AG10803 (cell line): ENCODE measurements around the gene CLDN7.

Experiments
- DNase-seq: peaks from one replicate; pipeline ENCODE4 v3.0.0; 2010; ENCODE audit warnings: low read depth
- H3K4me3 ChIP-seq: 2 replicates; pipeline ENCODE4 v1.5.1; 2011; ENCODE audit warnings: mild to moderate bottlenecking, low read length, control low read depth
- CTCF ChIP-seq: conservative IDR thresholded peaks from 2 replicates; pipeline ENCODE4 v1.5.1; 2011; ENCODE audit warnings: mild to moderate bottlenecking, low read length, control low read depth, inconsistent platforms

Gene CLDN7

DNA sequence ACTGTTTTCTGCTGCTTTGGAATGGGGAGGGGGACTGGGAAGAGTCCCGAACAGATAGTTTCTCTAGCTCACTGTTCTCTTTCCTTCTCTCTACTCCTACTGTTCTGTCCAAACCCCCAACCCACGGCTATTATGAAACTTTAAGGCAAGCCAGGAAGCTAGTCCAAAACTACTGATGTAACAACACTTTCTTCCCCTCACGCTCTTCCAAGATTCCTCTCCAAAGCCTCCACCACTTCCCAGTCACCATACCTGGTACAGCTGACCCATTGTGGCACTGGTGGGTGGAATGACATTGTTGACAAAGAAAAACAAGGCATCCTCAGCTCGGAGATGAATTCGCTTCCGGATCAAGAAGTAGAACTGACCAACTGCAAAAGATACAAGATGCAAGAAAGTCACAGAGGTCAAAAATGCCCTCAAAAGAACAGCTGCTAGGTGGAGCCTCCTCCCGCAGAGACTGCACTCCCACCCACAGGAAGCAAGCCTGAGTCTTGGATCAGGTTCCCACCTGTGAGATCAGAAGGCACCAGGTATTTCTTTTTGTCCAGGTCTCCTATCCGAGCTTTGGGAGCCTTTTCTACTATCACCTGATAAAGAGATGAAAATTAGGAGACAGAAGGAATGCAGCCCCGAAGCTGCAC, 21.1 kb downstream of the CLDN7 start:
- H3K4me3 ChIP-seq, result peak overlapping the region; percentile 100
- TF ChIP-seq CTCF, result no peak
- peak; percentile 36 for DNase-seq

DNA sequence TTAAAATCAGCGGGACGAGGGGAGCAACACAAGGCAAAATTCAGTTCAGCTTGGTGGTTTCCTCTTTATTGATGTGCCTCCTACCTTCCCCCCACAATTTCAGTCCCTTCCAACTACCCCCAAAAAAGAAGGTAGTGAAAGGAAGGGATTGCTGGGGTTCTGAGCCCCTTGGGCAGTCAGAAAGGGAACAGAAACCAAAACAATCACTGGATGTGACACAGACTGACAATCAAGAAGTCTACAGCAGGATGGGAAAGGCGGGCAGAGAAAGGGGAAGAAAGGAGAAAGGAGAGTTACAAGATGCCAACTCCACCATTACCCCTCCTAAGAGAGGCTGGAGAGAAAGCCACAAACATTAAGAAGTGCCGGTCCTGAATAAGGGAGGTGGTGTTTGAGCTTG, 21.9 kb downstream of the CLDN7 start:
- TF ChIP-seq CTCF, result no peak
- peak overlapping the region; percentile 100 for H3K4me3 ChIP-seq
- no peak for DNase-seq

DNA sequence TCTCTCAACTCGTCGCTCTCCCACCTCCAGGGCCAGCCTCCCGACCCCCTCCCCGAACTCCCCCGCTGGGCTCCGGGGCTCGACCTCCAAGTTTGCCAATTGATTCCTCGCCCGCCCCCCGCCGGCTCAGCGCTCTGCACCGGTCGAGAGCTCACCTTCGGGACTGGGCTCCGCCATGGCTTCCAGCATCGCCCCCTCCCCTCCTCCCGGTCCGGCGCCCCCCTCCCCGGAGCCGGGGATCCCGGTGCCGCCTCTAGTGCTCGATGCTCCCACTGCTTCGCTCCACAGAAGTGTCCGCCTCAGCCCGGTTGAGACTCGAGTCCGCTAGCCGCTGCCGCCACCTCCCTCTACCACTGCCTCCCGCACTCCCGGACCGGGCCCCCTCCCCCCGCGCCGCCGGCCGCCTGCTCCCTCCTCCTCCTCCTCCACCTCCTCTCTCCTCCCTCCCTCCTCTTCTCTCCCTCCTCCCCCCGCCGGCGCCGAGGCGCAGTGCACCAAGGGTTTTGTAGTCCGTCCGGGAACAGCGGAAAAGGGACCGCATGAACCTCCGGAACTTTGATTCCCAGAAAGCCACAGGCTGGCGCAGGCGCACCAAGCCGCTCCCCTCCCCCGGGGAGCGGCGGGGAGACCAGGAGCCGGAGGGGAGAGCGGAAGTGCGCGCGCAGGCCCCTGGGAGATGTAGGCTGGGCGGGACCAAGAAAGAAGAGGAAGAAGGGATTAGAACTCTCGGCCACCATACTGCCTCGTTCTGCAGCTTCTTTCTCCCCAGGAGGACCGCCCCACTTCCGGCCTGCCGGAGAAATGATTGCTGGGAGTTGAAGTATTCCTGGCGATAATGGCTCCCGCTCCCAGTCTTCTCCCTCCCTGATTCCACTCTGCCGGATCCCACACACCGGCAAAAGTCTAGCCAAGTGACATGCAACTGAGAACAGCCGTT, 22.9 kb downstream of the CLDN7 start, which contains the start of gene PHF23:
Gene PHF23 (minus strand): TSS at position 367 of the 937 bp plus-strand sequence. CDS start 178 bp downstream, at position 189.
- TF ChIP-seq CTCF, result no peak
- H3K4me3 ChIP-seq, result peak within 1 kb of the TSS; percentile 100

GRCh38 chr17:7238420-7239090, 23.7 kb downstream of the CLDN7 start:
- H3K4me3 ChIP-seq, result peak overlapping the region; percentile 94
- DNase-seq, result peak; percentile 42
- no peak for TF ChIP-seq CTCF

More for the DNA sequence above, 22.9 kb downstream of the CLDN7 start, which contains the start of gene PHF23:
- peak; percentile 99 for DNase-seq

DNA sequence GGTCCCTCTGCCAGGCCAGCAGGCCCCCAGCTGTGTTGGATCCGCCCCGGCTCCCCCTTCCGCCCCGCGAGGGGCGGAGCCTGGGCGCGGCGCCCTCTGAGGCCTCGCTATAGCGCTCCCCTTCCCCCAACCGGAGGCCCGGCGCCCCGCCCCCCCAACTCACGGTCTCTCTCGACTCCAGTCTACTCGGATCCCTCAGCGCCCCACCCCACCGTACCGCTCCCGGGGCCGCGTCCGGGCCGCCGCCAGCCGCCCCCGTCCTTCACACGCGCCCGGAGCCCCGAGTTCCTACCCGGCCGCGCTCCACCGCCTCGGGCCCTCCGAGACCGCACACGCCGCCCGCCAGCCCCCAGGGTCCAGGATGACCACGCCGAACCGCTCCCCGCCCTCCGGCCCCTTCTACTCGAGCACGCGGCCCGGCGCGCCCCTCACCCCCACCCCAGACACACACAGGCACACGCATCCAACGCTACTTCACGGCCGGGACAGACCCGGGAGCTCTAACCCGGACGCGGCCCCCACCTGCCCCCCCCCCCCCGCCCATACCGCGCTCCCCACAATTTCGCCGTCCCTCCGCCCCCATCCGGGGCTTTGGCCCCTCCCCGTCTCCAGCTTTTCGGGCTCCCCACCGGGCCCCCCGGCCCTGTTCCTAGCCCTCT, 24.4 kb downstream of the CLDN7 start:
- peak; percentile 57 for DNase-seq
- no peak for TF ChIP-seq CTCF
- peak overlapping the region; percentile 94 for H3K4me3 ChIP-seq

DNA sequence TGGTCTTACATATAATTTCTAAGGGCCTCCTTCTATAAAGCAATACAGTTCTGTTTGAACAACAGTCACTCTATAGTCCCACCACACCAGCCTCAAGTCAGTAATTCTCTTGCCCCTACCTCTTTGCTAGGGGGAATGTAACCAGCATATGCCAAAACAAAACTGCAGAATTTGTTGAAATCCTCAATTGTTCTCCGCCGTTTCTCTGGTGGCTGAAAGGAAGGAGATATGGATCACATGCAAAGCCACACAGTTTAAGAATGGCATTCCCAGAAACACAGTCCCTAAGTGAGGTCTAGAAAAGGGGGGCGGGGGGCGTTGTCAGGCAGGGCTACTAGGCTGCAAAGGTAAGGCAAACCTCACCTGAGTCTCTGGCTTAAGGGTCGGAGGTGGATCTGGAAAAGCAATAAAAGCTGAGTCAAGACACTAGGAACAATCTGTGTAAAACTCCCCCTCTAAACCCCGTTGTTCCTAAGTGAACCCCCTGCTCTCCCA, 25.0 kb downstream of the CLDN7 start:
- no peak for TF ChIP-seq CTCF
- no peak for DNase-seq
- H3K4me3 ChIP-seq, result peak overlapping the region; percentile 94
